ENCODE measurements around the gene ZNF526.

DNA sequence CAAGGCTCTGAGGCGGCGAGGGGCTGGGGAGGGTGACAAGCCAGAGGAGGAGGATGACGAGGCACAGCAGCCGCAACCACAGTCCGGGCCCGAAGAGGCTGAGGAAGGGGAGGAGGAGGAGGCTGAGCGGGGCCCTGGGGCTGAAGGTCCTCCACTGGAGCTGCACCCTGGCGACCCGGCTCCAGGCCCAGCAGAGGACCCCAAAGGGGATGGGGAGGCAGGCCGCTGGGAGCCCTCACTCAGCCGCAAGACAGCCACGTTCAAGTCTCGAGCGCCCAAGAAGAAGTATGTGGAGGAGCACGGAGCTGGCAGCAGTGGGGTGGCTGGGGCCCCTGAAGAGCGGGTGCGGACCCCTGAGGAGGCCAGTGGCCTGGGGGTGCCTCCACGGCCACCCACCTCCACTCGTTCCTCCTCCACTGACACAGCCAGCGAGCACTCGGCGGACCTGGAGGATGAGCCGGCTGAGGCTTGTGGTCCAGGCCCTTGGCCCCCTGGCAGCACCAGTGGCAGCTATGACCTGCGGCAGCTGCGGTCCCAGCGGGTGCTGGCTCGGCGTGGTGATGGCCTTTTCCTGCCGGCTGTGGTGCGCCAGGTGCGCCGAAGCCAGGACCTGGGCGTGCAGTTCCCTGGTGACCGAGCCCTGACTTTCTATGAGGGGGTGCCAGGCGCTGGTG lies 51.9 kb downstream of the ZNF526 start:
- TF ChIP-seq, protein P1, sequence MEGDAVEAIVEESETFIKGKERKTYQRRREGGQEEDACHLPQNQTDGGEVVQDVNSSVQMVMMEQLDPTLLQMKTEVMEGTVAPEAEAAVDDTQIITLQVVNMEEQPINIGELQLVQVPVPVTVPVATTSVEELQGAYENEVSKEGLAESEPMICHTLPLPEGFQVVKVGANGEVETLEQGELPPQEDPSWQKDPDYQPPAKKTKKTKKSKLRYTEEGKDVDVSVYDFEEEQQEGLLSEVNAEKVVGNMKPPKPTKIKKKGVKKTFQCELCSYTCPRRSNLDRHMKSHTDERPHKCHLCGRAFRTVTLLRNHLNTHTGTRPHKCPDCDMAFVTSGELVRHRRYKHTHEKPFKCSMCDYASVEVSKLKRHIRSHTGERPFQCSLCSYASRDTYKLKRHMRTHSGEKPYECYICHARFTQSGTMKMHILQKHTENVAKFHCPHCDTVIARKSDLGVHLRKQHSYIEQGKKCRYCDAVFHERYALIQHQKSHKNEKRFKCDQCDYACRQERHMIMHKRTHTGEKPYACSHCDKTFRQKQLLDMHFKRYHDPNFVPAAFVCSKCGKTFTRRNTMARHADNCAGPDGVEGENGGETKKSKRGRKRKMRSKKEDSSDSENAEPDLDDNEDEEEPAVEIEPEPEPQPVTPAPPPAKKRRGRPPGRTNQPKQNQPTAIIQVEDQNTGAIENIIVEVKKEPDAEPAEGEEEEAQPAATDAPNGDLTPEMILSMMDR (IDR thresholded peaks at IDR 0.05; ENCODE audit: poor library complexity): no peak
- TF ChIP-seq EZH2 (IDR thresholded peaks at IDR 0.05; ENCODE audit: borderline replicate concordance): no peak

Measured in hepatocyte (in vitro differentiated cells).